ENCODE measurements around the gene ICAM4. TPM values are rescaled to one million over a fixed set of nuclear protein-coding genes. Genes with fewer than 3 reads are reported as not detected.
A peak's percentile ranks its signal among the peaks of the same experiment; 100 is the strongest.

The ICAM4 gene
- total and polyA plus RNA-seq, 9 of the 15 experiments (the other 6 are each of a cell fraction or from before 2014, with no cell fraction given), result 14.1 to 86.1 (median 29.6) TPM

DNA sequence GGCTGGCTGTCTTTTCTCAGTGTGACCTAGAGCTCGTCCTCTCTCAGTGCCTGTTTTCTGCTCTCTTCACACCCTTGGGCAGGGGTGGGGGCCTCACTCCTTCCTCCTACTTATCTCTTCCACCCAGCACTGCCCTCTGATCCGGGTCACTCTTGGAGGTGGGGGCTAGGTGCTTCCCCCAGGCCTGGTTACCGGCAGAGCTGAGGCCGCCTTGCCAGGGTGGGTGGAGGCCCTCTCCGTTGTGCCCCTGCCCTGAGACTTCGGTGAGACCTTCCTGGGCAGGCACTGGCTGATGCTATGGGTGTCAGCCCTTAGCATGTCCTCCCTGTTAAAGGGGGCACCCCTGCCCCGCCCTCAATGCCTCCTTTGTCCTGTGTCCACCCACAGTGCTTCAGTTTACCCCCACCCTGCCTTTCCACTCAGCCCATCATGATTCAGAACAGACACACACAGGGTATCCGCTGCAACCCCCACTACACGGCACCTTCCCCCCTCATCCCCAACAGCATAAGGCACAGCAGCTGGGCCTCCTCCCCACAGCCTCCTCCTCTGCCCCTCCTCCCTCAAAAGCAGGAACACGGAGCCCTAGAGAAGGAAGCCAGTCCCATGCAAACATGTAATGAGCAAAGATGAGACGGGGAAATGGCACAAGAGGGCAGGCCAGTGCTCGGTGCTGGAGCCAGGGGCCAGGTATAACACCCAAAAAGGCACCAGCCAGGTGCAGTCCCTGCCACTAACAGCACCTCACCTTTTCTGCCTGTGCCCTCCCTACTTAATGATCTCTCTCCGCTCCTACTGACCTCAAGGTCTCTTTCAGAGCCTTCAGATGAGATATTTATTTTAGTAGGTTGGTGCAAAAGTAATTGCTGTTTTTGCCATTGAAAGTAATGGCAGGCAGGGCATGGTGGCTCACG lies 13.0 kb downstream of the ICAM4 start:
- DNase-seq (ENCODE audit: extremely low read depth in 1 of 4, low spot score in 3 of 4), result peak; percentile 83 to 96 (median 88)
- Histone ChIP-seq H3K27ac (ENCODE audit: extremely low read depth, low read depth, low read length) (peak overlapping the region; percentile 95), H4K20me1 (replicated peaks; ENCODE audit: control insufficient read depth, insufficient read depth, low read length) (no peaks in the 10 kb centered on the region), H3K36me3 (ENCODE audit: control insufficient read depth, insufficient read depth, low read length) (peaks cover 23% of the 10 kb centered on the region; the same call in 1 of the 3 replicates), H3K9me3 (replicated peaks; ENCODE audit: control insufficient read depth, insufficient read depth, low read depth, low read length) (no peaks in the 10 kb centered on the region), H3K9ac (ENCODE audit: insufficient read depth in 1 of 2, low read depth in 2 of 2, low read length in 2 of 2) (peak overlapping the region; percentile 69 to 91), H3K4me2 (ENCODE audit: insufficient read depth, low read length) (peak overlapping the region; percentile 79), H3K4me1 (replicated peaks in 1 of 2; ENCODE audit: control insufficient read depth in 2 of 2, insufficient read depth in 2 of 2, low read length in 2 of 2) (peaks cover 38 to 67% of the 10 kb centered on the region in 2 experiments; a peak in 4 of 5 replicates), H3K79me2 (ENCODE audit: control insufficient read depth, insufficient read depth, low read length) (peaks cover 12% of the 10 kb centered on the region; the same call in 2 of the 3 replicates), H3K27me3 (ENCODE audit: control insufficient read depth in 2 of 2, insufficient read depth in 2 of 2, low read length in 2 of 2) (no peaks in the 10 kb centered on the region), H2AFZ (ENCODE audit: low read depth, low read length) (peak overlapping the region; percentile 91), H3K9me1 (ENCODE audit: control insufficient read depth, insufficient read depth, low read length) (no peaks in the 10 kb centered on the region), H3K4me3 (peak overlapping the region; percentile 23; the same call in 1 of the 2 replicates)
- in situ Hi-C loops (cut with MboI), result no loop called here
- no TSS peak for BruUV-seq (replicated peaks)
- ATAC-seq, result peak; percentile 89
- POLR2A ChIA-PET, result interaction anchor here (0.6 to 4.7 kb wide), 17 partner anchors 8 to 68 kb away, joined by 3 to 21 read pairs (median 4); partner anchors contain the start of genes FDX2, ICAM1, ICAM4 and ICAM5
- intact Hi-C loops (cut with micrococcal nuclease), result no loop called here
- WGBS (ENCODE audit: insufficient coverage, low coverage, missing lambda C conversion rate), result 2% methylated on average over 14 of the region's 14 CpGs
- FAIRE-seq, result peak; percentile 91
- CTCF ChIA-PET (ENCODE audit: low intra/inter-chr PET ratio), result no interaction called here
- TF ChIP-seq RNF2 (IDR thresholded peaks at IDR 0.05) (peak; percentile 96), RBBP5 (IDR thresholded peaks at IDR 0.05; ENCODE audit: borderline replicate concordance, insufficient read depth, low read length, poor library complexity, severe bottlenecking) (peak; percentile 83), BHLHE40 (IDR thresholded peaks at IDR 0.05; ENCODE audit: low read length) (peak; percentile 61), ZBTB17 (CRISPR knock-in tag; IDR thresholded peaks at IDR 0.05) (peak; percentile 84; the same call in 1 of the 2 replicates), ZNF263 (CRISPR knock-in tag; IDR thresholded peaks at IDR 0.05; ENCODE audit: borderline replicate concordance) (peak; percentile 100), ZC3H4 (CRISPR knock-in tag; IDR thresholded peaks at IDR 0.05; ENCODE audit: borderline replicate concordance) (no peak), ESRRA (IDR thresholded peaks at IDR 0.05; ENCODE audit: borderline replicate concordance, low read depth) (peak; percentile 81; the same call in 1 of the 2 replicates), ZEB2 (IDR thresholded peaks at IDR 0.05) (peak; percentile 70), ATF1 (CRISPR knock-in tag; IDR thresholded peaks at IDR 0.05) (no peak), ATF1 (tag; IDR thresholded peaks at IDR 0.05) (peak; percentile 69), CXXC5 (CRISPR knock-in tag; IDR thresholded peaks at IDR 0.05) (peak; percentile 61)
- TF ChIP-seq, protein P1, sequence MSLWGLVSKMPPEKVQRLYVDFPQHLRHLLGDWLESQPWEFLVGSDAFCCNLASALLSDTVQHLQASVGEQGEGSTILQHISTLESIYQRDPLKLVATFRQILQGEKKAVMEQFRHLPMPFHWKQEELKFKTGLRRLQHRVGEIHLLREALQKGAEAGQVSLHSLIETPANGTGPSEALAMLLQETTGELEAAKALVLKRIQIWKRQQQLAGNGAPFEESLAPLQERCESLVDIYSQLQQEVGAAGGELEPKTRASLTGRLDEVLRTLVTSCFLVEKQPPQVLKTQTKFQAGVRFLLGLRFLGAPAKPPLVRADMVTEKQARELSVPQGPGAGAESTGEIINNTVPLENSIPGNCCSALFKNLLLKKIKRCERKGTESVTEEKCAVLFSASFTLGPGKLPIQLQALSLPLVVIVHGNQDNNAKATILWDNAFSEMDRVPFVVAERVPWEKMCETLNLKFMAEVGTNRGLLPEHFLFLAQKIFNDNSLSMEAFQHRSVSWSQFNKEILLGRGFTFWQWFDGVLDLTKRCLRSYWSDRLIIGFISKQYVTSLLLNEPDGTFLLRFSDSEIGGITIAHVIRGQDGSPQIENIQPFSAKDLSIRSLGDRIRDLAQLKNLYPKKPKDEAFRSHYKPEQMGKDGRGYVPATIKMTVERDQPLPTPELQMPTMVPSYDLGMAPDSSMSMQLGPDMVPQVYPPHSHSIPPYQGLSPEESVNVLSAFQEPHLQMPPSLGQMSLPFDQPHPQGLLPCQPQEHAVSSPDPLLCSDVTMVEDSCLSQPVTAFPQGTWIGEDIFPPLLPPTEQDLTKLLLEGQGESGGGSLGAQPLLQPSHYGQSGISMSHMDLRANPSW (CRISPR knock-in tag; IDR thresholded peaks at IDR 0.05), result no peak
- TF ChIP-seq, protein P2, sequence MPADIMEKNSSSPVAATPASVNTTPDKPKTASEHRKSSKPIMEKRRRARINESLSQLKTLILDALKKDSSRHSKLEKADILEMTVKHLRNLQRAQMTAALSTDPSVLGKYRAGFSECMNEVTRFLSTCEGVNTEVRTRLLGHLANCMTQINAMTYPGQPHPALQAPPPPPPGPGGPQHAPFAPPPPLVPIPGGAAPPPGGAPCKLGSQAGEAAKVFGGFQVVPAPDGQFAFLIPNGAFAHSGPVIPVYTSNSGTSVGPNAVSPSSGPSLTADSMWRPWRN (IDR thresholded peaks at IDR 0.05; ENCODE audit: low read depth), result no peak
- TF ChIP-seq, protein P3, sequence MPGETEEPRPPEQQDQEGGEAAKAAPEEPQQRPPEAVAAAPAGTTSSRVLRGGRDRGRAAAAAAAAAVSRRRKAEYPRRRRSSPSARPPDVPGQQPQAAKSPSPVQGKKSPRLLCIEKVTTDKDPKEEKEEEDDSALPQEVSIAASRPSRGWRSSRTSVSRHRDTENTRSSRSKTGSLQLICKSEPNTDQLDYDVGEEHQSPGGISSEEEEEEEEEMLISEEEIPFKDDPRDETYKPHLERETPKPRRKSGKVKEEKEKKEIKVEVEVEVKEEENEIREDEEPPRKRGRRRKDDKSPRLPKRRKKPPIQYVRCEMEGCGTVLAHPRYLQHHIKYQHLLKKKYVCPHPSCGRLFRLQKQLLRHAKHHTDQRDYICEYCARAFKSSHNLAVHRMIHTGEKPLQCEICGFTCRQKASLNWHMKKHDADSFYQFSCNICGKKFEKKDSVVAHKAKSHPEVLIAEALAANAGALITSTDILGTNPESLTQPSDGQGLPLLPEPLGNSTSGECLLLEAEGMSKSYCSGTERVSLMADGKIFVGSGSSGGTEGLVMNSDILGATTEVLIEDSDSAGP (CRISPR knock-in tag; IDR thresholded peaks at IDR 0.05), result peak; percentile 71
- TF ChIP-seq, protein P4, sequence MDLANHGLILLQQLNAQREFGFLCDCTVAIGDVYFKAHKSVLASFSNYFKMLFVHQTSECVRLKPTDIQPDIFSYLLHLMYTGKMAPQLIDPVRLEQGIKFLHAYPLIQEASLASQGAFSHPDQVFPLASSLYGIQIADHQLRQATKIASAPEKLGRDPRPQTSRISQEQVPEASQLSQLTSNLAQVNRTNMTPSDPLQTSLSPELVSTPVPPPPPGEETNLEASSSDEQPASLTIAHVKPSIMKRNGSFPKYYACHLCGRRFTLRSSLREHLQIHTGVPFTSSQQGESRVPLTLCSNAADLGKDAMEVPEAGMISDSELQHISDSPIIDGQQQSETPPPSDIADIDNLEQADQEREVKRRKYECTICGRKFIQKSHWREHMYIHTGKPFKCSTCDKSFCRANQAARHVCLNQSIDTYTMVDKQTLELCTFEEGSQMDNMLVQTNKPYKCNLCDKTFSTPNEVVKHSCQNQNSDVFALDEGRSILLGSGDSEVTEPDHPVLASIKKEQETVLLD (IDR thresholded peaks at IDR 0.05), result peak; percentile 86
